ENCODE measurements around the gene SEL1L3.

The SEL1L3 gene

DNA sequence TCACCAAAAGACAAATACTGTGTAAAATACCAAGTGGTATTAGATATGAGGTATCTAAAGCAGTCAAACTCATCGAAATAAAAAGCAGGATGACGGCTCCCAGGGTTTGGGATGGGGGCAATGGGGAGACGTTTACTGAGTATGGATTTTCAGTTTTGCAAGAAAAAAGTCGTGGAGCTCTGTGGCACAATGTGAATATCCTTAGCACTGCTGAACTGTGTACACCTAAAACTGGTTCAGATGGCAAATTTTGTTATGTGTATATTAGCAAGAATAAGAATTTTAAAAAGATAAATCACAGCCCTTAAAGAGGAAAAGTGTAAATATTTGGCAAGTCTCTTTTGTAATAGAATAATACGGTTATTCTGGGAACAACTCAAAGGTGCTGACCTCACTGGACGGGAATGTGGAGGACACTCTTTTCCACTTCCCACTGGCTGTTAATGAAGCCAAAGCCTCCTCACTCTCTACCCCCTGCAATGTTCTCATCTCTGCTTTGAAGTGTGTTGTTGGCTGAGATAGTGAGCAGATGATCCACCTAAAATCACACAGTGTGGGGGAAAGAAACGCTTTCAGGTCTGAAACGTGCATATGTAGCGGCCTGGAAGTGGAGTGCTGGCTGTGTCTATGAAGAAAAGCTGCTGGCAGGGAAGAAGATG is 49.2 kb downstream of the SEL1L3 start:
- no peaks in the 10 kb centered on the region for H3K36me3 ChIP-seq (ENCODE audit: control insufficient read depth in 1 of 2, insufficient read depth in 2 of 2, low read length in 2 of 2)
- no peak overlapping the region for H3K27ac ChIP-seq (ENCODE audit: low read length)
- no peaks in the 10 kb centered on the region for H3K27me3 ChIP-seq (ENCODE audit: low read depth, low read length)
- no peak overlapping the region for H3K4me3 ChIP-seq (ENCODE audit: low read depth in 1 of 2, low read length in 2 of 2)
- no peaks in the 10 kb centered on the region for H3K9me3 ChIP-seq (ENCODE audit: control insufficient read depth in 1 of 2, low read length in 2 of 2)
- H3K4me1 ChIP-seq (ENCODE audit: control insufficient read depth in 1 of 2, insufficient read depth in 2 of 2, low read length in 2 of 2), result no peaks in the 10 kb centered on the region

DNA sequence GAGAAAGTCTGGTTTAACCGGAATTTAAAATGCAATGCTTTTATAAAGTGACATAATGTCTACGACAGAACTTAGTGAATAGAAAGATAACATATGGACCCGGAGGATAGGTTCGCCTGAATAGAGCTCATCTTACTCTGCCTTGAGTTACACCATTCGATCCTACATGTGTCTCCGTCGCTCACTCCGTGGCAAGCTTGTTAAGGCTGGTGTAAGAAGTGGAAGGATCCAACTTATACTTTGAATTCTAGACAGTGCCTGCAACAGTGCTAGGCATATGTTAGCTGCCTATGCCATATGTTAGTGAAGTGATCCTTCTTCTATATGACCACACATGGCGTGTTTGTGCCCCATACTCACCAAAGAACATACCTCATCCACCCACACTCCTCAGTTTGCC is 50.9 kb downstream of the SEL1L3 start:
- no peaks in the 10 kb centered on the region for H3K9me3 ChIP-seq (ENCODE audit: control insufficient read depth in 1 of 2, low read length in 2 of 2)
- H3K27ac ChIP-seq (ENCODE audit: low read length), result no peak overlapping the region
- no peaks in the 10 kb centered on the region for H3K36me3 ChIP-seq (ENCODE audit: control insufficient read depth in 1 of 2, insufficient read depth in 2 of 2, low read length in 2 of 2)
- no peaks in the 10 kb centered on the region for H3K4me1 ChIP-seq (ENCODE audit: control insufficient read depth in 1 of 2, insufficient read depth in 2 of 2, low read length in 2 of 2)
- no peak overlapping the region for H3K4me3 ChIP-seq (ENCODE audit: low read depth in 1 of 2, low read length in 2 of 2)
- H3K27me3 ChIP-seq (ENCODE audit: low read depth, low read length), result no peaks in the 10 kb centered on the region

DNA sequence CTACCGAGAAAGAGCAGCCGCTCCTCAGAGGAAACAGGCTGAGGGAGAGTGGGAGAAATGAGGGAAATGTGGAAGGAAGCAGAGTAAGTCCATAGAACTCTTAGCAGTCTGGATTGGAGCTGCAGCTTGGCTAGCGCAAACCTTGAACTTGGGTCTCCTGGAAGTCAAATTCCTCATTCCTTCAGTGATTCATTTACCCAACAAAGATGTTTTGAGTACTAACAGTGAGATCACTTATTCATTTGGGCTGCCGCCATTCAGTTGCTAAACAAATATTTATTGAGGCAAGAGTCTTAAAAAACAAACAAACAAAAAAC is 51.5 kb downstream of the SEL1L3 start:
- Histone ChIP-seq H3K27ac (ENCODE audit: low read length) (no peak overlapping the region), H3K36me3 (ENCODE audit: control insufficient read depth in 1 of 2, insufficient read depth in 2 of 2, low read length in 2 of 2) (no peaks in the 10 kb centered on the region), H3K4me1 (ENCODE audit: control insufficient read depth in 1 of 2, insufficient read depth in 2 of 2, low read length in 2 of 2) (no peaks in the 10 kb centered on the region), H3K4me3 (ENCODE audit: low read depth in 1 of 2, low read length in 2 of 2) (no peak overlapping the region), H3K27me3 (ENCODE audit: low read depth, low read length) (no peaks in the 10 kb centered on the region), H3K9me3 (ENCODE audit: control insufficient read depth in 1 of 2, low read length in 2 of 2) (no peaks in the 10 kb centered on the region)

DNA sequence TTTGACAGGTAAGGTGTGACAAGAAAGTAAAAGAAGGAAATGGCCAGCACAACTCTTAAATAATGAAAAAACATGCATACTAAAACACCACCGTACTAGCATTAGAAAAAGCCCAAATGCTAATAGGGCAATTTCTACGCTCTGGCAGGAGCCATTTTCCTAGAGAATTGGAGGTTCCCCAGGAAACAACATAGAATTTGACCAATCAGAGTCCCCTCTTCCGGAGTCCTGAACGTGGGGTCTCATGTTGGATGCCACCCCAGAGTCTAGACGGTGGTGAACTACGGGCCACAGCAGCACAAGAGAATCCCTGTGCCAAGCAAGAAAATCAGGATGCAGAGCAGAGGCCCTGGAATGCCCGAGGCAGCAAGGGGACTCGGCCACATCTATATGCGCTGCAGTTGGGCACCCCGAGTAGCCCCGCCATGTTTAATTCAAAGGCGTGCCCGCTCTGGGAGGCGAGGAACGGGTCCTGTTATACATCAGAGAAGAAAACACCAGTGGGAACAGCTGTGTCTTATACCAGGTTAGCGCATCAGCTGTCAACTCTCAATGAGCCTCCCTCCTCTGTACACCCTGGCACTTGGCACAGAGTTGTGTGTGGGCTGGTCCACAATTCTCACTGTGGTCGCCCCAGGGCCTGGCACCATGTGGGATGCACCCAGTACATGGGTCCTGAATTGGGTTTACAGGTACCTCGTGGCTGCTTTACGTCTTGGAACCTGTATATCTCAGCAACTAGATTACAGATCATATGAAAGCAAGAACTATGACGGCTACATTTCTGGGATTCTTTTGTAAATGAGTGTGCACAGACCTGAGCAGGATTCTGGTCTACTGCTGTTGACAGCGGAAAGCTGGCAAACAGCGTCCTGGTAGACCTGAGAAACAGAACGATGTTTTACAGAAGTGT is 52.1 kb downstream of the SEL1L3 start:
- Histone ChIP-seq H3K9me3 (ENCODE audit: control insufficient read depth in 1 of 2, low read length in 2 of 2) (no peaks in the 10 kb centered on the region), H3K27ac (ENCODE audit: low read length) (no peak overlapping the region), H3K4me1 (ENCODE audit: control insufficient read depth in 1 of 2, insufficient read depth in 2 of 2, low read length in 2 of 2) (no peaks in the 10 kb centered on the region), H3K27me3 (ENCODE audit: low read depth, low read length) (no peaks in the 10 kb centered on the region), H3K4me3 (ENCODE audit: low read depth in 1 of 2, low read length in 2 of 2) (no peak overlapping the region), H3K36me3 (ENCODE audit: control insufficient read depth in 1 of 2, insufficient read depth in 2 of 2, low read length in 2 of 2) (no peaks in the 10 kb centered on the region)

DNA sequence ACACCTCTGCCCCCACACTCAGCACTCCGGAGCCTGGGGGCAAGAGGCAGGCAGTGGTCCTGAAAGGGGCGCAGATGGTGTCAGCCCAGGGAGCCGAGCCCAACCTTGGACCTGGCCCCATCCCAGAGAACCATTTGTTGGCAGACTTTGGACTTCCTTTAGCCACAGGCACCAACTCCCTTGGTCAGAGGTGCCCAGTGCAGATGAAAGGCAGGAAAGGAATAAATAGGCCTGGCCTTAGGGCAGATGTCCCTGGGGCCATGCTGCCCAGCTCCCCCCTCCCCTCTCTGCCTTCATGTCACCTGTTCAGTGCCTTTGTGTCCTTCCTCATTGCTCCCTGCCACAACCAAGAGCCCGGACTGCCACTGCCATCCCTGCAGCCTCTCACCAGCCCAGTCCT is 52.8 kb downstream of the SEL1L3 start:
- Histone ChIP-seq H3K9me3 (ENCODE audit: control insufficient read depth in 1 of 2, low read length in 2 of 2) (no peaks in the 10 kb centered on the region), H3K4me3 (ENCODE audit: low read depth in 1 of 2, low read length in 2 of 2) (no peak overlapping the region), H3K36me3 (ENCODE audit: control insufficient read depth in 1 of 2, insufficient read depth in 2 of 2, low read length in 2 of 2) (no peaks in the 10 kb centered on the region), H3K27me3 (ENCODE audit: low read depth, low read length) (no peaks in the 10 kb centered on the region), H3K4me1 (ENCODE audit: control insufficient read depth in 1 of 2, insufficient read depth in 2 of 2, low read length in 2 of 2) (no peaks in the 10 kb centered on the region), H3K27ac (ENCODE audit: low read length) (no peak overlapping the region)

DNA sequence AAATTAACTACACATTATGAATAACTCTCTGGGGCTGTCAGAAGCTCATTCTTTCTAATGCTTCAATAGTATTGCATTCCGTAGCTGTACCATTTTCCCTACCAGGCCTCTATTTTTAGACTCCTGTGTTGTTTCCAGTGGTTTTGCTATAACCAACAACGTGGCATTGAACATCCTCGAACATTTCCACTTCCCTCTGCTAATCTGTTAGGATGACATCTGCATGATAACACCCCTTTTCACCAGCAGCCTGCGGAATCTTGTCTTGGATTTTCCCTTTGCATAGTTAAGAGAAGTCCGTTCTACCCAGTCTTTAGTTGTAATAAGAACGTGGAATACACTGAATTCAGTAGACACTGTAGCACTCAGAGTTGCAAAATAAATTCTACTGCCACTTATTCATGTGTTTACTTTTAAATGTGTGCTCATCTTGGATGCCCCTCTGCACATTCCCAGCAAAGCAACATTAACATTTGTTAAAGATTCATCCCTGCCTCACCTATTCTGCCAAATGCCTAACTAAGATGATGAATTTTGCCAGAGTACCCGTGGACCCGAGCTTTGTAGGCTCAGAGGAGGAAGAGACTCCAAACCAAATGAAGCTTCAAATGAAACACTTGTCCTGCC is 55.6 kb downstream of the SEL1L3 start:
- peaks cover 3 to 4% of the 10 kb centered on the region in 2 donors for H3K36me3 ChIP-seq (ENCODE audit: control insufficient read depth in 1 of 2, insufficient read depth in 2 of 2, low read length in 2 of 2)
- no peaks in the 10 kb centered on the region for H3K27me3 ChIP-seq (ENCODE audit: low read depth, low read length)
- H3K4me1 ChIP-seq (ENCODE audit: control insufficient read depth in 1 of 2, insufficient read depth in 2 of 2, low read length in 2 of 2), result no peaks in the 10 kb centered on the region
- no peak overlapping the region for H3K4me3 ChIP-seq (ENCODE audit: low read depth in 1 of 2, low read length in 2 of 2)
- no peaks in the 10 kb centered on the region for H3K9me3 ChIP-seq (ENCODE audit: control insufficient read depth in 1 of 2, low read length in 2 of 2)
- no peak overlapping the region for H3K27ac ChIP-seq (ENCODE audit: low read length)

DNA sequence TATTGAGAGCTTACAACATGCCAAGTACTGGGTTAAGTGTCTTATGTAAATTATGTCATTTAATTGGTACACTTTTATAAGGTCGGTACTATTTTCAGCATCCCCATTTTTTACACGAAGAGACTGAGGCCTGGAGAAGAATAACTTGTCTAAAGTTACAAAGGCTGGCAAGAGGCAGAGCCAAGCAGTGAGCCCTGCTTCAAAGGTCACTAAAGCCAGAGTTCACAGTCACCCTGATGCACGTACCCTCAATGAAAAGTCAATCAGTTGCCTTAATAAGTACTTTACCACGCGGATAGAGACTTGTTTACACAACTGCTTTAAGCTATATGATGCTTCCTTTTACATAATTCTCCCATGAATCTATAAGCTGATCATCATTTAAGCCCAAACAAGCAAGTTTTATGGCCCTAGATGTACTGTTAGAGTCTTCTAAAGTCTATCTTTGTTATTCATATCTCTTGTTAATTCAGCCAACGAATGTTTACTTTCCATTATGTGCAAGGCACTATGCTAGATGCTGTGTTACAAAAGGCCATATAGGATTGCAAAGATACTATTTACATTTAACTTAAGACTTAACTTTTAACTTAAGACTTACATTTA is 57.4 kb downstream of the SEL1L3 start:
- no peak overlapping the region for H3K27ac ChIP-seq (ENCODE audit: low read length)
- no peaks in the 10 kb centered on the region for H3K4me1 ChIP-seq (ENCODE audit: control insufficient read depth in 1 of 2, insufficient read depth in 2 of 2, low read length in 2 of 2)
- peaks cover 3 to 6% of the 10 kb centered on the region in 2 donors for H3K36me3 ChIP-seq (ENCODE audit: control insufficient read depth in 1 of 2, insufficient read depth in 2 of 2, low read length in 2 of 2)
- H3K4me3 ChIP-seq (ENCODE audit: low read depth in 1 of 2, low read length in 2 of 2), result no peak overlapping the region
- no peaks in the 10 kb centered on the region for H3K9me3 ChIP-seq (ENCODE audit: control insufficient read depth in 1 of 2, low read length in 2 of 2)
- H3K27me3 ChIP-seq (ENCODE audit: low read depth, low read length), result no peaks in the 10 kb centered on the region

DNA sequence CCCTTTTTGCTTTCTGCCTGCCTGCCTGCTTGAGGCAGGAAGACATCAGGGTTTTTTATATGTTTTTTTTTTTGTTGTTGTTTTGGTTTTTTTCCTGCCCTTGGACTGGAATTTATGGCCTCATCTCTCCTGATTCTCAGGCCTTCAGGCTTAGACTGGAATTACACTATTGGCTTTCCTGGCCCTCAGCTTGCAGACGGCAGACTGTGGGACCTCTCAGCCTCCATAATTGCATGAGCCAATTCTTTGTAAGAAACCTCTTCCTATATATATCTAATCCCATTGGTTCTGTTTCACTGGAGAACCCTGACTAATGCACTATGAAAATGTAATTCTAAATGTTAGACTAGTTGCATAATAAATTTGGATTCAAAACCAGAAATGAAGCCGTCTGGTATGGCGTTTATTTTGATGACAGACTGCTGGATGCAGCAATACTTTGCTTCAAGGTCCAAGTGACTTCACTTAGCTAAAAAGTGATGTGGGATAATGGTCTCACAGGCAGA is 59.0 kb downstream of the SEL1L3 start:
- Histone ChIP-seq H3K36me3 (ENCODE audit: control insufficient read depth in 1 of 2, insufficient read depth in 2 of 2, low read length in 2 of 2) (peaks cover 3 to 11% of the 10 kb centered on the region in 2 donors), H3K4me3 (ENCODE audit: low read depth in 1 of 2, low read length in 2 of 2) (no peak overlapping the region), H3K27ac (ENCODE audit: low read length) (no peak overlapping the region), H3K27me3 (ENCODE audit: low read depth, low read length) (no peaks in the 10 kb centered on the region), H3K4me1 (ENCODE audit: control insufficient read depth in 1 of 2, insufficient read depth in 2 of 2, low read length in 2 of 2) (no peaks in the 10 kb centered on the region), H3K9me3 (ENCODE audit: control insufficient read depth in 1 of 2, low read length in 2 of 2) (no peaks in the 10 kb centered on the region)

DNA sequence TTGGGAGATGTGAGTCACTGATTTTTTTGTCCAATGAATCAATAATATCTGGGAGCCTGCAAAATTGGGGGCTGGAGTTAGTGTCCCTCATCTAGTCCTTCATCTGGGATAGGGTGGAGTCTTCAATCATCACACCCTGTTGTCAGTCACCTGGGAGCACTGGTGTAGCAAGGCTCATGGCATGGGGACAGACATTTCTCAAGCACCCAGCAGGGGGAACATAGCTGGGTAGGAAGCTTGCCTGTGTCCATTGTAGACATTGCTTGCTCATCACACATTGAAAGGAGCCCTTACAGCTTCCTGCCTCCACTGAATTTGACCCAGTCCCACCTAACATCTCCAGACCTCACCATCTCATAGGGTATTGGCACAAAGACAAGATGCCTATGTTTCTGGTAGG is 61.2 kb downstream of the SEL1L3 start:
- Histone ChIP-seq H3K27me3 (ENCODE audit: low read depth, low read length) (no peaks in the 10 kb centered on the region), H3K36me3 (ENCODE audit: control insufficient read depth in 1 of 2, insufficient read depth in 2 of 2, low read length in 2 of 2) (peaks cover 3 to 11% of the 10 kb centered on the region in 2 donors), H3K4me1 (ENCODE audit: control insufficient read depth in 1 of 2, insufficient read depth in 2 of 2, low read length in 2 of 2) (no peaks in the 10 kb centered on the region), H3K27ac (ENCODE audit: low read length) (no peak overlapping the region), H3K4me3 (ENCODE audit: low read depth in 1 of 2, low read length in 2 of 2) (no peak overlapping the region), H3K9me3 (ENCODE audit: control insufficient read depth in 1 of 2, low read length in 2 of 2) (no peaks in the 10 kb centered on the region)

DNA sequence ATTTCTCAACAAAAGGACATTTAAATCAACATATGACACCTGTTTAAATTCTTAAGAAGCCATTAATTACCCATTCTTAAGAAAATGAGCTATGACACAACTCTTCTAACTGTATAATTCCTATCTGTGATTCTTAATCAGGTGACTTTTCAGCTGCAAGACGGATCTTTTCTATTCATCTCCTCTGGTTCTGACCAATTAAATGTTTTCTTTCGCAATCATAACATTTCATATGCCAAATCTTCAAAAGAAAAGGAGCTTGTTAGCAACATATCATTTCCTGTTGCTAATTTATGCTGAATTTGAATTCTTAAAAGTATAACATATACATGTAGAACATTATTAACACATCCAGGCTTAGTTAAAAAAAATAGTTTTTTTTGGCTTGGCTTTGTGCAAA is 62.5 kb downstream of the SEL1L3 start:
- H3K27me3 ChIP-seq (ENCODE audit: low read depth, low read length), result no peaks in the 10 kb centered on the region
- H3K4me3 ChIP-seq (ENCODE audit: low read depth in 1 of 2, low read length in 2 of 2), result no peak overlapping the region
- no peaks in the 10 kb centered on the region for H3K4me1 ChIP-seq (ENCODE audit: control insufficient read depth in 1 of 2, insufficient read depth in 2 of 2, low read length in 2 of 2)
- peaks cover 3 to 11% of the 10 kb centered on the region in 2 donors for H3K36me3 ChIP-seq (ENCODE audit: control insufficient read depth in 1 of 2, insufficient read depth in 2 of 2, low read length in 2 of 2)
- no peak overlapping the region for H3K27ac ChIP-seq (ENCODE audit: low read length)
- no peaks in the 10 kb centered on the region for H3K9me3 ChIP-seq (ENCODE audit: control insufficient read depth in 1 of 2, low read length in 2 of 2)

DNA sequence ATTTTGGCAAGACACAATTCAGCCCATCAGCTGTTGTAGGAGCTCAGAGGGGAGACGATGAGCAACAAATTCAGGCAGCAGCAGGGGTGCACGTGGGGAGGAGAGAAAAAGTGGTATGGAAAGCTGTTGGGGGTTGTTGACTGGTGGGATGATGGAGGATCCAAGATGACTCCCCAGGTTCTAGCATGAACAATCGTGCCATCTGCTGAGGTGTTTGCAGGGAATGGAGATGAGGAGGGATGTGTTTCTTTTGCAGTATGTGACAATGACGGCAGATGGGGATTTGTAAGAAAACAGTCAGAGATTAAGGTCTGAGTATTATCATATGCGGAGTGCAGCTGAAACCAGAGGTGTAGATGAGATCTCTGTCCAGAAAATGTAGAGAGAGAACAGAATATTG is 63.3 kb downstream of the SEL1L3 start:
- H3K4me3 ChIP-seq (ENCODE audit: low read depth in 1 of 2, low read length in 2 of 2), result no peak overlapping the region
- H3K27me3 ChIP-seq (ENCODE audit: low read depth, low read length), result no peaks in the 10 kb centered on the region
- no peaks in the 10 kb centered on the region for H3K9me3 ChIP-seq (ENCODE audit: control insufficient read depth in 1 of 2, low read length in 2 of 2)
- no peak overlapping the region for H3K27ac ChIP-seq (ENCODE audit: low read length)
- peaks cover 3 to 10% of the 10 kb centered on the region in 2 donors for H3K36me3 ChIP-seq (ENCODE audit: control insufficient read depth in 1 of 2, insufficient read depth in 2 of 2, low read length in 2 of 2)
- no peaks in the 10 kb centered on the region for H3K4me1 ChIP-seq (ENCODE audit: control insufficient read depth in 1 of 2, insufficient read depth in 2 of 2, low read length in 2 of 2)
